Tibial artery (tissue), 4 donors: Measurements from ENCODE around the gene CYP2B6.
"Not testable (repeated sequence)": the region's sequence is repeated elsewhere in the genome, so short reads cannot be mapped to it uniquely, and the experiment has no call there.

Experiments
- DNase-seq, 2 donors: peaks; one replicate each; pipeline ENCODE4 v3.0.0-alpha.2; 2019
- H3K27ac ChIP-seq, 2 donors: fragments of 200-600 bp; sonication (generic) in 1 of 2; 1 replicate in 1 of 2; 2 replicates in 1 of 2; pipeline ENCODE4 v1.5.1; 2018 to 2019; ENCODE audit warnings: mild to moderate bottlenecking in 1 of 2
- H3K27me3 ChIP-seq, 2 donors: fragments of 200-600 bp; sonication (generic) in 1 of 2; one replicate each; pipeline versions ENCODE4 v1.5.1 to v1.6.0; 2016 to 2019
- H3K36me3 ChIP-seq, 3 donors: fragments of 200-600 bp; sonication (generic) in 2 of 3; one replicate each; pipeline ENCODE4 v1.5.1; 2016 to 2019; ENCODE audit warnings: mild to moderate bottlenecking in 2 of 3
- H3K4me1 ChIP-seq, 4 donors: fragments of 200-600 bp; sonication (generic) in 2 of 4; 1 replicate in 3 of 4; 2 replicates in 1 of 4; pipeline ENCODE4 v1.5.1; 2016 to 2019
- H3K4me3 ChIP-seq, 2 donors: fragments of 200-600 bp; sonication (generic) in 1 of 2; 1 replicate in 1 of 2; 2 replicates in 1 of 2; pipeline ENCODE4 v1.5.1; 2018 to 2019; ENCODE audit warnings: mild to moderate bottlenecking in 2 of 2
- H3K9me3 ChIP-seq, 3 donors: fragments of 200-600 bp; sonication (generic) in 1 of 3; one replicate each; pipeline ENCODE4 v1.5.1; 2016 to 2019
- CTCF ChIP-seq, 2 experiments: fragments of 200-600 bp in 1 of 2; fragments of 450-650 bp in 1 of 2; IDR thresholded peaks; one replicate each; pipeline ENCODE4 v1.5.1; 2017 to 2019; ENCODE audit warnings: antibody characterized with exemption in 2 of 2, mild to moderate bottlenecking in 1 of 2, moderate library complexity in 1 of 2
- intact Hi-C: fragments of 100-400 bp; cut with DNase I; formaldehyde crosslinking; loops from one replicate; pipeline ENCODE4 v1.15.0; 2023; ENCODE audit warnings: low total_unique reads

The CYP2B6 gene

GRCh38 chr19:40976134-40976533 is 14.9 kb upstream of the CYP2B6 start:
- Histone ChIP-seq H3K27ac (no peak overlapping the region), H3K4me1 (no peaks in the 10 kb centered on the region), H3K27me3 (peaks cover 0 to 20% of the 10 kb centered on the region in 2 donors), H3K4me3 (no peak overlapping the region), H3K9me3 (no peaks in the 10 kb centered on the region), H3K36me3 (no peaks in the 10 kb centered on the region)
- TF ChIP-seq CTCF (IDR thresholded peaks at IDR 0.05): no peak
- DNase-seq: no peak
- intact Hi-C loops: no loop called here

- no peaks in the 10 kb centered on the region for H3K36me3 ChIP-seq
- no peak for DNase-seq
- TF ChIP-seq CTCF (IDR thresholded peaks at IDR 0.05): no peak
- H3K27ac ChIP-seq: no peak overlapping the region
- no peaks in the 10 kb centered on the region for H3K9me3 ChIP-seq
- intact Hi-C loops: no loop called here
- H3K27me3 ChIP-seq: peaks cover 0 to 14% of the 10 kb centered on the region in 2 donors
- H3K4me3 ChIP-seq: no peak overlapping the region
- H3K4me1 ChIP-seq: no peaks in the 10 kb centered on the region
Measured at GRCh38 chr19:40976724-40977123, 14.4 kb upstream of the CYP2B6 start.

GRCh38 chr19:40979759-40980158 is 11.3 kb upstream of the CYP2B6 start:
- H3K27ac ChIP-seq, H3K36me3 ChIP-seq, H3K4me1 ChIP-seq, DNase-seq, H3K4me3 ChIP-seq, intact Hi-C loops, H3K9me3 ChIP-seq: not testable (repeated sequence)
- peaks cover 0 to 11% of the 10 kb centered on the region in 2 donors for H3K27me3 ChIP-seq

- intact Hi-C loops, DNase-seq, H3K9me3 ChIP-seq, H3K4me3 ChIP-seq, H3K4me1 ChIP-seq, H3K27ac ChIP-seq, H3K36me3 ChIP-seq: not testable (repeated sequence)
- H3K27me3 ChIP-seq: peaks cover 0 to 11% of the 10 kb centered on the region in 2 donors
Measured at GRCh38 chr19:40980743-40981442, 10.2 kb upstream of the CYP2B6 start.

- DNase-seq: no peak
- Histone ChIP-seq H3K27me3 (peaks cover 0 to 11% of the 10 kb centered on the region in 2 donors), H3K36me3 (no peaks in the 10 kb centered on the region), H3K4me3 (no peak overlapping the region), H3K4me1 (no peaks in the 10 kb centered on the region), H3K9me3 (no peaks in the 10 kb centered on the region), H3K27ac (no peak overlapping the region)
- TF ChIP-seq CTCF (IDR thresholded peaks at IDR 0.05): no peak
- intact Hi-C loops: no loop called here
Measured at GRCh38 chr19:40981591-40981990, 9.5 kb upstream of the CYP2B6 start.

GRCh38 chr19:40982594-40983101 is 8.4 kb upstream of the CYP2B6 start:
- peaks cover 0 to 7% of the 10 kb centered on the region in 2 donors for H3K27me3 ChIP-seq
- H3K4me1 ChIP-seq: no peaks in the 10 kb centered on the region
- no peak for TF ChIP-seq CTCF (IDR thresholded peaks at IDR 0.05)
- no peak overlapping the region for H3K4me3 ChIP-seq
- intact Hi-C loops: no loop called here
- no peak overlapping the region for H3K27ac ChIP-seq
- H3K36me3 ChIP-seq: no peaks in the 10 kb centered on the region
- DNase-seq: no peak
- no peaks in the 10 kb centered on the region for H3K9me3 ChIP-seq
